ENCODE measurements around the gene MAN1A1.

Gene MAN1A1

GRCh38 chr6:119132261-119132981 lies 217.1 kb downstream of the MAN1A1 start:
- no peak for DNase-seq

DNA sequence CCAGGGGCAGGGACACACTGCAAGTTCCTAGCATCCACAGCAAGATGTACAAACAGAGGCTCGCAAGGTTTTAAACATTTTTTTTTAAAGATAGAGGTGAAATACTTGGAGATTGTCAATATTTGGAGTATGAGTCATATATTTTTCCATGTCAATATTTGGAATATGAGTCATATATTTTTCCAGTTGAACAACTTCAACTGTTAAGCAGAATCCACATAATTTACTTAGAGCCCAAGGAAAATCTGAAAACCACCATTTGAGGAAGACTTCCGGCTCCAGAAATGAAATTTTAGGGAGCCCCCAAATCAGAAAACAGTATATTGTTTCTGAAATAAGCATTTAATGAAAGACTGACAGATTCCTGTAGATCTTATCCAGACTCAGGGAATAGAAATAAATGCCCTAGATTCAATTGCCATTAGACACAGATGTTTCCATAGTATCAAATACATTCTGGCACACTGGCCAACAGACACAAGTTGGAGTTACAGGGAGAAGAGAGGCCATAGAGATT lies 219.5 kb downstream of the MAN1A1 start:
- no peak for DNase-seq

DNA sequence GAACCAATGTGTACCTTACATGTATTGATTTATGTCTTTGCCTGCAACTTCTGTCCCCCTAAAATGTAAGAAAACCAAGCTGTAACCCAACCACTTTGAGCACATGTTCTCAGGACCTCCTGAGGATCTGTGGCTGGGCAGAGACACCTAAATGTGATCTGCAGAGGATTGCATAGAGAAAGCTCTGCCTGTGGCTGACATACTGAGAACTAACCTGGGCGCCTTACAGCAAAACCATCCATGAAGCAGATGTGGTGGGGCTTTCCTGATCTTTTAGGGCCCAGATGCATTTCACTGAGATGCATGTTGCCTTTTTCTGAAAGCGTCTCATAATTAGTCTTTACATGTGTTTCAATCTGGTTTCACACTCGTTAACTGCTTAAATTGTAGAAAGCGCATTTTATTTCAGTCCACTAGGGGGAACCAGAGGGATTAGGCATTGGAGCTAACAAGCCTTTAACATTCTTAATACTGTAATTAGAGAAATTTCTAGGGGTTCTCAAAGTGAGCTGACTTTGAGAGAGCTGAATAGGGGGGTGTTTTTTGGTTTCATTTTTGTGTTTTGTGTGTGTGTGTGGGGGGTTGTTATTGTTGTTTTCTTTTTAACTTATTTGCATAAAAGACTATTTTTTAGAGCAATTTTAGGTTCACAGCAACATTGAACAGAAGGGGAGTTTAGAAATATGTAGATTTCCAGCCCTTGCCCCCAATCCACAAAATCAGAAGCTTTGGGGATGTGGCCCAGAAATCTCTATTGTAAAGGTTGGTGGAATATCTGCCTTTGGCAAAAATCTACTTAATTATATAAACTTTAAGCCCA lies 220.2 kb downstream of the MAN1A1 start:
- no peak for DNase-seq

DNA sequence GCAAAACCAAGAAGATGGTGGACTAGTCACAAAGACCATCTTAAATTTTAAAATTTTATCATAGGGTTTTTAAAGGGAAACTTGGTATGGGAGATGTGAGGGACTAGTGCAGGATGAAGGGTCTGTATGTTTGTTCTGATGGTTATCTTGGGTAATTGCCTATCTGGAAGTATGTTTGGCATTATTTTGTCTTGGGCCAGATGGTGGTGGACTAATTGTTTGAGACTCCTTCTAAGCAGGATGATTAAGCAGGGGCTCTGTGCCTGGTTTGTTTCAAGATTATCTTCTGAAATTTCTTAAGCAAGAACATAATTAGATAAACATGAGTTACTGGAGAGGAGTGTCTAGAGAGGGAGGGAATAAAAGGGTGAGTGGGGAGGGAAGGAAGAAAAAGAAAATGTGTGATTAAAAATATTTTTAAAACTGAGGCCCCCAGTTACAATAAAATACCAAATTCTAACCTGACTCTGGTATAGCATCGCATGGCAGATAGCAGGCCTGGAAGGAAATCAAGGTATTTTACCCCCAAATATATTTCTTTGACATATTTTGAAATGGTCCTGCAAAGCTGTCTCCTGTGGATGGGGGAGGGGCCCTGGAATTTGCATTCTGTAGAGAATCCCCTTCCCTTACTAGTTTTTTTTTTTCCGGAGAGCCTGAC lies 221.2 kb downstream of the MAN1A1 start:
- DNase-seq: no peak

- no peak for DNase-seq
Measured at GRCh38 chr6:119127627-119128026, 221.9 kb downstream of the MAN1A1 start.

All from T-helper 9 cell (primary cell).